GM12892 (cell line): ENCODE measurements around the gene IGFBPL1.

ENCODE experiments used
- DNase-seq: peaks from one replicate; pipeline ENCODE4 v3.0.0; 2011; ENCODE audit not compliant: insufficient read length
- FAIRE-seq: peaks from 2 replicates; lab custom pipeline; 2011; peaks lifted over from hg19 to GRCh38; lab: Jason Lieb, UNC
- POLR2A ChIP-seq: IDR thresholded peaks from 2 replicates; pipeline ENCODE4 v1.6.1; 2011; ENCODE audit warnings: low read depth, low read length, control low read depth
- POLR2AphosphoS5 ChIP-seq: IDR thresholded peaks from 2 replicates; pipeline ENCODE4 v1.6.1; 2011; ENCODE audit warnings: low read depth, low read length, control low read depth
- TAF1 ChIP-seq: IDR thresholded peaks from 2 replicates; pipeline ENCODE4 v1.6.1; 2011; ENCODE audit warnings: low read depth, mild to moderate bottlenecking, control low read depth, low read length, borderline replicate concordance

The IGFBPL1 gene

GRCh38 chr9:38423273-38423972 is 831 bp downstream of the IGFBPL1 start:
- no peak for DNase-seq
- TF ChIP-seq POLR2A (no peak), TAF1 (no peak), POLR2AphosphoS5 (no peak)
- FAIRE-seq = no peak

- DNase-seq = no peak
- TF ChIP-seq POLR2AphosphoS5 (no peak), POLR2A (no peak), TAF1 (no peak)
- no peak for FAIRE-seq
Measured at GRCh38 chr9:38422555-38423260, 1.5 kb downstream of the IGFBPL1 start.

GRCh38 chr9:38421498-38422211 is 2.6 kb downstream of the IGFBPL1 start:
- DNase-seq (no peak), FAIRE-seq (no peak)
- TF ChIP-seq POLR2AphosphoS5 = no peak
- no peak for TF ChIP-seq TAF1
- no peak for TF ChIP-seq POLR2A

- no peak for TF ChIP-seq POLR2AphosphoS5
- no peak for TF ChIP-seq POLR2A
- TF ChIP-seq TAF1 = no peak
- no peak for DNase-seq
- no peak for FAIRE-seq
Measured at GRCh38 chr9:38419181-38419580, 5.1 kb downstream of the IGFBPL1 start.

GRCh38 chr9:38418366-38418765 is 5.9 kb downstream of the IGFBPL1 start:
- TF ChIP-seq POLR2AphosphoS5 = no peak
- TF ChIP-seq TAF1 = no peak
- no peak for TF ChIP-seq POLR2A
- no peak for FAIRE-seq
- DNase-seq = no peak

GRCh38 chr9:38417003-38417945 is 7.0 kb downstream of the IGFBPL1 start:
- FAIRE-seq = no peak
- DNase-seq = no peak

GRCh38 chr9:38416461-38416860 is 7.8 kb downstream of the IGFBPL1 start:
- no peak for FAIRE-seq
- DNase-seq = no peak
- TF ChIP-seq POLR2AphosphoS5 (no peak), POLR2A (no peak), TAF1 (no peak)

More at GRCh38 chr9:38417003-38417945, 7.0 kb downstream of the IGFBPL1 start:
- no peak for TF ChIP-seq POLR2AphosphoS5
- TF ChIP-seq POLR2A = no peak
- no peak for TF ChIP-seq TAF1

- TF ChIP-seq POLR2A (no peak), POLR2AphosphoS5 (no peak), TAF1 (no peak)
- DNase-seq (no peak), FAIRE-seq (no peak)
Measured at GRCh38 chr9:38415856-38416255, 8.4 kb downstream of the IGFBPL1 start.

- DNase-seq (no peak), FAIRE-seq (no peak)
- TF ChIP-seq POLR2A (no peak), TAF1 (no peak), POLR2AphosphoS5 (no peak)
Measured at GRCh38 chr9:38414040-38414723, 10.1 kb downstream of the IGFBPL1 start.

- FAIRE-seq (no peak), DNase-seq (no peak)
- no peak for TF ChIP-seq POLR2A
- TF ChIP-seq TAF1 = no peak
- no peak for TF ChIP-seq POLR2AphosphoS5
Measured at GRCh38 chr9:38413283-38413682, 11.0 kb downstream of the IGFBPL1 start.
